Medulla oblongata (tissue), 1 donor: Measurements from ENCODE around the gene SPIRE2.
"Not testable (repeated sequence)": the region's sequence is repeated elsewhere in the genome, so short reads cannot be mapped to it uniquely, and the experiment has no call there.

ENCODE experiments used
- DNase-seq: peaks from one replicate; pipeline ENCODE4 v3.0.0-alpha.2; 2015; ENCODE audit errors: extremely low spot score

The SPIRE2 gene

DNA sequence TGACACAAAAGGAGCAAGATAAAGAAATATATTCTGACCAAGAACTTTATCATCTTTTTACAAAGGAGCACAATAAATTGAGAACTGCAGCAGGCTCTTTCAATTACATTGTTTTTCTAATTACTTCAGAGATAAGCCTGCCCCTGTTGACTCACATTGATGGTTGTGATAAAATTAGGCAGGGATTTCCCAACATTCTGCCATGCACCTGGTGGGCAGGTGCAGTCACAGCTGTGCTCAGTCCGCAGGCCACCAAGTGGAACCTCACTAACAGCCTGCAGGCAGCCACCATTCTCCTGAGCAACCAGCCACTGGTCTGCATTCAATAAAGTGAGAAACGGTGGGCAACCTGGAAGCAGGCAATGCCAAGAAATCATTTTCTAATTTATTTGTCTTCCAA is 17.0 kb upstream of the SPIRE2 start:
- DNase-seq = no peak

- no peak for DNase-seq
These were observed 12.5 kb upstream of the SPIRE2 start for GRCh38 chr16:89815639-89816348.

DNA sequence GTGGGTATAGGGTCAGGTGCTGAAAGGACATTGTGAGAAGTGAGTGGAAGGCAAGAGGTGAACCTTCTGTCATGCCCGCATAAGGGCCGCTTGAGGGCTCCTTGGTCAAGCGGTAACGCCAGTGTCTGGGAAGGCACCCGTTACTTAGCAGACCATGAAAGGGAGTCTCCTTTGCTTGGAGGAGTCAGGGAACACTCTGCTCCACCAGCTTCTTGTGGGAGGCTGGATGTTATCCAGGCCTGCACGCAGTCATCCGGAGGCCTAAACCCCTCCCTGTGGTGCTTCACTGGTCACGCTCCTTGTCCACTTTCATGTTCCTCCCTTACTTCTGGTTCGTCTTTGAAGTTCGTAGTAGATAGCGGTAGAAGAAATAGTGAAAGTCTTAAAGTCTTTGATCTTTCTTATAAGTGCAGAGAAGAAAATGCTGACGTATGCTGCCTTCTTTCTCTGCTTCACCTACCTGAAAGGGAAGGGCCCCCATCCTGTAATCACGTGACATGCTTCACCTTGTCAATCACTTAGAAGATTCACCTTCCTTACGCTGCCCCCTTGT is 9.3 kb upstream of the SPIRE2 start:
- not testable (repeated sequence) for DNase-seq

- not testable (repeated sequence) for DNase-seq
These were observed 8.8 kb upstream of the SPIRE2 start for GRCh38 chr16:89819448-89819847.

GRCh38 chr16:89821438-89822187 is 6.7 kb upstream of the SPIRE2 start:
- DNase-seq = no peak

DNA sequence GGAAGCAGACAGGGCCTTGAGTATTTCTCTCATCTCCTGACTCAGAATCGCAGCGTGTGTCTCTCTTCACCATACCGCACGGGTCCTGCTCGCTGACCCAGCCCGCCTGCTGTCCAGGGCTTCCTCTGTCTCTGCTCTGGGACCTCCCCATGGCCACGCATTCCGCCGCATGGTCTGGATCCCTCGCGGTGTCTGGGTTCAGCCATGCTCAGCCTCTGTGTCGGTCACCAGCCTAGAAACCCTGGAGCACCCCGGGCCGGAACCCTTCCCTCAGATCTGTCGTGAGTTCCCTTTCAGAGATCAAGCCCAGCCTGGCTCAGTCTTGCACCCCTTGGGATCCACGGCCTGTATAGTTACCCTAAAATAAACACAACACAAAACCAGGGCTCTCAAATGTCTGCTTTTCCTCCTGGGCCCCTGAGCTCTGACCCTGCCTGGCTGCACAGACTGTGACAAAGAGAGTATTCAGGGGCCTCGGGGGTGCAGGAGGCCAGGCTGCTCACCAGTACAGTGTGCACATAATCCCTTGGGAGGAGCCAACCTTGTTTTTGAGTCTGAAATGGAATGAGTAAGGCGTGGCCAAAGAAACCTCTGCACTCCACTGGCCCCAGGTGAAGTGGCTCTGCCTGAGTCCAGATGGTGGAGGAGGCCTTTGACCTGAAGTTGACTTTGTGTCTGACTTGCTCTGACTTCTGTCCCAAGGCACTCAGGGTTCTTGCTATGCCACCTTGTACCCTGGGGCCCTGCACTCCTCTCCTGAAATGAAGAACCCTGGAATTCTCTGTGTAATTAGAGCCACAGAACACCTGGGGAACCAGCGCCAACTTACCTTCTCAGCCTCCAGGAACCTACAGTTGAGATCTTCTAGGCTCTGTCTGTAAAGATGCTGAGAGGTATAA is 5.8 kb upstream of the SPIRE2 start:
- DNase-seq = no peak

DNA sequence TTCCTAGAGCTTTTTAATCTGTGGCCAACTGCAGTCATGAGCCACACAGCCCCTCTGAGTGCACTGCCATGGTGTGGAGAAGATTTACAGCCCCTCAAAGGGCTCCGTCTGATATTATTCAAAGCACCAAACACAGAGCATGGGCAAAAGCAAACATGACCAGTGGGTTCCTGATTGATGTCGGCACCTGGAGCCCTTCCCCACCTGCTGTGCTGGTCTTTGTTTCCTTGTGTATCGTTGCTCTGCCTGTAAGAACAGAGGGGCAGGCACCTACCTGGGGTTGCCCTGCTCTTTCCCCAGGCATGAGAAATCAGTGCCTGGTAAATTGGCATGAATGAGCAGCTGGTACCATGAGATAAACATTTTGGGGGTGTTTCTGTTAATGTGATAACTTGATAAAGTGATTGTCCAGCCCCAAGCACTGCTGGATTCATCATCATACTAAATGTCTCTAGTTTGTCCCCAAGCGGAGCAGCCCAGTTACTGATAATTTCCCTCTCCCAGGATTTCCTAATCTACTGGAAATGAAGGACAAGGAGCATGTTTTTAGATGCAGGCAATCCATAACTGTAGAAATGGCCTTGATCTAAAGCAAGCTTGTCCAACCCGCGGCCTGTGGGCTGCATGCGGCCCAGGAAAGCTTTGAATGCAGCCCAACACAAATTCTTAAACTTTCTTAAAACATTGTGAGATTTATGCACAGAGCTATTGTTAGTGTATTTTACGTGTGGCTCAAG is 5.0 kb upstream of the SPIRE2 start:
- no peak for DNase-seq

DNA sequence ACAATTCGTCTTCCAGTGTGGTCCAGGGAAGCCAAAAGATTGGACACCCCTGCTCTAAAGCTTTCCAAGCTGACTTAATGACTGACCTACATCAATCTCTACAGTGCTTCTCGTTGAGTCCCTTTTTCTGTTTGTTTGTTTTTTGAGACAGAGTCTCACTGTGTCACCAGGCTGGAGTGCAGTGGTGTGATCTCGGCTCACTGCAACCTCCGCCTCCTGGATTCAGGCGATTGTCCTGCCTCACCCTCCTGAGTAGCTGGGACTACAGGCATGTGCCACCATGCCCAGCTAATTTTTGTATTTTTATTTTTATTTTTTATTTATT is 4.5 kb upstream of the SPIRE2 start:
- DNase-seq = not testable (repeated sequence)

- no peak for DNase-seq
These were observed 1.5 kb upstream of the SPIRE2 start for GRCh38 chr16:89826531-89827382.

DNA sequence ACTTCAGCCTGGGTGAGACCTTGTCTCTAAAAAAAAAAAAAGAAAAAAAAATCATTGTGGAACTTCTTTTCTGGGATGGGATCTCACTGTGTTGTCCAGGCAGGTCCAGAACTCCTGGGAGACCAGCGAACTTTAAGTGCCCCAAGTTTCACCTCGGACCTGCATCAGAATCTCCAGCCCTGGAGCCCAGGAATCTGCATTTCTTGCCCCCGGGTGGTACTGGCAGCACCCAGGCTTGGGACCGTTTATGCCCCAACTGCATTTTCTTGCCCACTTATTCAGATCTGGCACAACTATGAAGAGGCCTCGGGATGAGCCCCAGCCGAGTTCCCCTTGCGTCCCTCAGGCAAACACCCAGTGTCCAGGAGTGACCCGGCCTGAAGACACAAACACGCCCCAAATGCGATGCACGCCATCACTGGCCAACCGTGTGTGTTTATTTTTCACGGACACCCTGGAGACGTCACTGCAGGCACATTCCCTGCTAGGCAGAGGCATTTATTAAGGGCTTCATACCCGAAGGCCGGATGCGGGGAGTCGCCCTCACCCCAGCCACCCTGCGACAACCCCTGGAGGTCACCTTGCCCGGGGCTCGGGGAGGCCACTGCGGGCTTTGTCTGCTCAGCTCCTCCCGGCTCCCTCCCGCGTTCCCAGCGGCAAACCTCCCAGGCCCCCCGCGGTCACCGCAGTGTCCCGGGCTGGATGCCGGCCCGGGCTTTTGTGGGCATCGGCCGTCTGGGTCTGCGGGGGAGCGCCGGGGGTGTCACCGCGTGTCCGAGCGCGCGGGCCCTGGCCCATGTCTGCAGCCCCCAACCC is 684 bp upstream of the SPIRE2 start:
- DNase-seq = peak; percentile 27

- DNase-seq = peak; percentile 10
These were observed 775 bp downstream of the SPIRE2 start for GRCh38 chr16:89828870-89829629.

- DNase-seq = no peak
These were observed 1.6 kb downstream of the SPIRE2 start for GRCh38 chr16:89829630-89830437.

DNA sequence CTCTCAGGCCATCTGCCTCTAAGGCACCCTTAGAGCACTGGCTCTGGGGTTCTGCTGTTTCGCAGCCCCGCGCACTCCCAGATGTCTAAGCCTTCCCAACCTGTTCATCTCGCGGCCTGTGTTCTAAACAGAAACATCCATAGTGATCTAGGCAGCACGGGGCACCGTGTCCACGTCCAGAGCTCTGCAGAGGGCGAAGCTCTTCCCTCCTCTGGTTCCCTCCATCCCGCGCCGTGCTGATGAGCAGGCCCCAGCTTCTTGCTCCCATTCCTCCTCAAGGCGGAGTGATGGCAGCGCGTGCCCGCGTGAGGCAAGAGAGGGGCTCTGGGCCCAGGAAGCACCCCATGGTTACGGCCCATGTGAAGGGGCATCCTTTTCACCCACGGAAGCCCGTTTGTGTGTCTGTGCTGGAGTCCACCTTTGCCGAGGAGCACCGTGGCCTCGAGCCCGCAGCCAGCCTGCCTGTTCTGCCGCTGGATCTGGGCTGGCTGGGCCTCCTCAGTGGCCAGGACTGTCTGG is 3.6 kb downstream of the SPIRE2 start:
- no peak for DNase-seq

DNA sequence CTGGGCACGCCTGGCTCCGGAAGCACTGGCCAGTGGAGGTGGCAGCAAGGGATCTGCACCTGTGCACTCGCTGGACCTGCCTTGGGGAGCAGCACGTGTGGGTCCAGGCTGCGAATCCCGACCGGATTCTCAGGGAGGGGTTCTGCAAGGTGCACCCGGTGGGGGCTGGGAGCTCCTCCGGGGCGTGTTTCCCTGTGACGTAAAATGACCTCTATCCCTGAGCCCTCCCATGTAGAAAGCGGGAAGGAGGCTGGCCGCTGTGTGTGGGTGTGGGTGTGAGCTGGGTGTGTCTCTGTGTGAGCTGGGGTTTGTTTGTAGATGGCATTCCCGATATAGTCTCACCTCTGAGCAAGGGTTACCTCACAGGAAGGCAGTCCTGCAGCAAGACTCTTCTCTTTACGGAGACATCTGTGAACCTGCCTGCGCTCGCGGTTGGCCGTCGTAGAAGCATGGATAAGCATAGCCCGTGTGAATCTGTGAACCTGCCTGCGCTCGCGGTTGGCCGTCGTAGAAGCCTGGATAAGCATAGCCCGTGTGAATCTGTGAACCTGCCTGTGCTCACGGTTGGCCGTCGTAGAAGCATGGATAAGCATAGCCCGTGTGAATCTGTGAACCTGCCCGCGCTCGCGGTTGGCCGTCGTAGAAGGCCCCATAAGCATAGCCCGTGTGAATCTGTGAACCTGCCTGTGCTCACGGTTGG is 5.5 kb downstream of the SPIRE2 start:
- not testable (repeated sequence) for DNase-seq

DNA sequence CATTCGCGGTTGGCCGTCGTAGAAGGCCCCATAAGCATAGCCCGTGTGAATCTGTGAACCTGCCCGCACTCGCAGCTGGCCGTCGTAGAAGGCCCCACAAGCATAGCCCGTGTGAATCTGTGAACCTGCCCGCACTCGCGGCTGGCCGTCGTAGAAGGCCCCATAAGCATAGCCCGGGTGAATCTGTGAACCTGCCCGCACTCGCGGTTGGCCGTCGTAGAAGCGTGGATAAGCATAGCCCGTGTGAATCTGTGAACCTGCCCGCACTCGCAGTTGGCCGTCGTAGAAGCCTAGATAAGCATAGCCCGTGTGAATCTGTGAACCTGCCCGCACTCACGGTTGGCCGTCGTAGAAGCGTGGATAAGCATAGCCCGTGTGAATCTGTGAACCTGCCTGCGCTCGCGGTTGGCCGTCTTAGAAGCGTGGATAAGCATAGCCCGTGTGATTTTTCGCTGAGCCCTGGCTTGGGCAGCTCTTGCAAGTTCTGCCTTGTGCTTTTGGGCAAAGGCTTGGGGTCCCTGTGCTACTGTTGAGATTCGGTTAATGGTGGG is 6.6 kb downstream of the SPIRE2 start:
- not testable (repeated sequence) for DNase-seq

GRCh38 chr16:89836484-89836883 is 8.2 kb downstream of the SPIRE2 start:
- DNase-seq = not testable (repeated sequence)
